DOHH2 (cell line): Measurements from ENCODE around the gene CACNA2D4.

Experiments used
- EZH2phosphoT487 ChIP-seq: fragments of 200-600 bp; sonication (generic); IDR thresholded peaks from 2 replicates; pipeline ENCODE4 v1.6.1; 2017; ENCODE audit warnings: borderline replicate concordance, mild to moderate bottlenecking, antibody characterized with exemption, low read length, moderate library complexity, mixed read lengths
- TF ChIP-seq, protein P1 (sequence below): fragments of 200-600 bp; sonication (generic); IDR thresholded peaks from one replicate; pipeline ENCODE4 v1.5.1; 2014; ENCODE audit warnings: antibody characterized with exemption, mild to moderate bottlenecking, low read depth, low read length; ENCODE audit not compliant: poor library complexity, severe bottlenecking

DNA sequence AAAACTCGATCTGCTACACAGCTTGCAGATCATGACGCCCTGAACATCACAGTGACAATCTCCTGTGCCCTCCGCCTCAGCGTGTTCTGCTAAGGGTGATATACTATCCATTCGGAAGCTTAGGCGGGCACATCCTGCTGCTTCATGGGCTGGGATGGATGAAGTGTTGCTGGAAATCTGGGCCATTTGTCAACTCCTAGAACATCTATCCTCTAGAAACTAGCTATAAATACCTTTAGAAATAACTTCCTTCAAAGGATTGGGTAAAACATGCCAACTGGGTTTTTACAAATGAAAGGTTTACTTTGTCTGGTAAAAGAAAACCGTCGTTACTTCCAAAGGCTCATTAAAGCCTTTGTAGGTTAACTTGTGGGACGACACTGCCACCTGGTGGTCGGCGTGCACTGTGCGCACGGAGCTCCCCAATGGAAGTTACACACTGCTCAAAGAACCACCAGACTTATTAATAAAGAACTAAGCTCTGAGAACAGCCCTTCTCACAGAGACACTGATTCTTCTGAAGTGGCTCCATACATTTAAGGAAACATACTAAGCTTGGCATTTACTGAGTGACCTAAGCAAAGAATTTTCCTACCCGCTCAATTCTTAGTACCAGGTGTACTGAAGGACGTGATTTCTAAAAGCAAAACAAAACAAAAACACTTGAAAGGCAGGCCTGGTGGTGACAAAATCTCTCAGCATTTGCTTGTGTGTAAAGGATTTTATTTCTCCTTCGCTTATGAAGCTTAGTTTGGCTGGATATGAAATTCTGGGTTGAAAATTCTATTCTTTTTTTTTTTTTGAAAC lies 21.6 kb upstream of the CACNA2D4 start:
- TF ChIP-seq, protein P1, sequence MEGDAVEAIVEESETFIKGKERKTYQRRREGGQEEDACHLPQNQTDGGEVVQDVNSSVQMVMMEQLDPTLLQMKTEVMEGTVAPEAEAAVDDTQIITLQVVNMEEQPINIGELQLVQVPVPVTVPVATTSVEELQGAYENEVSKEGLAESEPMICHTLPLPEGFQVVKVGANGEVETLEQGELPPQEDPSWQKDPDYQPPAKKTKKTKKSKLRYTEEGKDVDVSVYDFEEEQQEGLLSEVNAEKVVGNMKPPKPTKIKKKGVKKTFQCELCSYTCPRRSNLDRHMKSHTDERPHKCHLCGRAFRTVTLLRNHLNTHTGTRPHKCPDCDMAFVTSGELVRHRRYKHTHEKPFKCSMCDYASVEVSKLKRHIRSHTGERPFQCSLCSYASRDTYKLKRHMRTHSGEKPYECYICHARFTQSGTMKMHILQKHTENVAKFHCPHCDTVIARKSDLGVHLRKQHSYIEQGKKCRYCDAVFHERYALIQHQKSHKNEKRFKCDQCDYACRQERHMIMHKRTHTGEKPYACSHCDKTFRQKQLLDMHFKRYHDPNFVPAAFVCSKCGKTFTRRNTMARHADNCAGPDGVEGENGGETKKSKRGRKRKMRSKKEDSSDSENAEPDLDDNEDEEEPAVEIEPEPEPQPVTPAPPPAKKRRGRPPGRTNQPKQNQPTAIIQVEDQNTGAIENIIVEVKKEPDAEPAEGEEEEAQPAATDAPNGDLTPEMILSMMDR, result peak; percentile 92
- no peak for TF ChIP-seq EZH2phosphoT487
